Liver (tissue), 9 donors: ENCODE measurements around the gene ZAP70. TPM values are rescaled to one million over a fixed set of nuclear protein-coding genes. Genes with fewer than 3 reads are reported as not detected.

Experiments used
- DNase-seq: peaks from one replicate; pipeline ENCODE4 v3.0.0-alpha.2; 2017; ENCODE audit warnings: low spot score
- H3K27ac ChIP-seq, 2 donors: one replicate each; pipeline ENCODE4 v1.7.0; 2013; ENCODE audit warnings: inconsistent platforms in 2 of 2, low read length in 2 of 2, control low read depth in 1 of 2, low read depth in 1 of 2, mild to moderate bottlenecking in 1 of 2
- H3K27me3 ChIP-seq, 4 donors: one replicate each; pipeline versions ENCODE4 v1.6.1 to v1.7.0; 2013; ENCODE audit warnings: low read length in 3 of 4, inconsistent platforms in 1 of 4, mild to moderate bottlenecking in 1 of 4, moderate library complexity in 1 of 4; ENCODE audit not compliant: control insufficient read depth in 4 of 4, insufficient read depth in 4 of 4
- H3K36me3 ChIP-seq, 4 donors: one replicate each; pipeline versions ENCODE4 v1.6.1 to v1.7.0; 2013; ENCODE audit warnings: low read length in 3 of 4, mild to moderate bottlenecking in 3 of 4, low read depth in 1 of 4, moderate library complexity in 1 of 4; ENCODE audit not compliant: control insufficient read depth in 4 of 4, insufficient read depth in 3 of 4
- H3K4me1 ChIP-seq, 4 donors: one replicate each; pipeline versions ENCODE4 v1.6.1 to v1.7.0; 2013; ENCODE audit warnings: low read length in 3 of 4, mild to moderate bottlenecking in 3 of 4, moderate library complexity in 1 of 4; ENCODE audit not compliant: control insufficient read depth in 4 of 4, insufficient read depth in 4 of 4
- H3K4me3 ChIP-seq, 3 donors: one replicate each; pipeline versions ENCODE4 v1.6.1 to v1.7.0; 2013; ENCODE audit warnings: low read length in 3 of 3, control low read depth in 1 of 3, low read depth in 1 of 3, mild to moderate bottlenecking in 1 of 3
- H3K9ac ChIP-seq, 2 donors: one replicate each; pipeline ENCODE4 v1.7.0; 2013; ENCODE audit warnings: low read length in 2 of 2, mild to moderate bottlenecking in 2 of 2, moderate library complexity in 2 of 2, control low read depth in 1 of 2, low read depth in 1 of 2
- H3K9me3 ChIP-seq, 4 donors: one replicate each; pipeline versions ENCODE4 v1.6.1 to v1.7.0; 2013; ENCODE audit warnings: low read length in 3 of 4; ENCODE audit not compliant: control insufficient read depth in 4 of 4
- EGR1 ChIP-seq, 2 donors: IDR thresholded peaks; 2 replicates each; pipeline ENCODE4 v1.6.1; 2016 to 2018; ENCODE audit warnings: antibody characterized with exemption in 2 of 2, low read depth in 2 of 2
- FOXA1 ChIP-seq: IDR thresholded peaks from 2 replicates; pipeline ENCODE4 v1.6.1; 2016; ENCODE audit warnings: antibody characterized with exemption
- FOXA2 ChIP-seq: IDR thresholded peaks from 2 replicates; pipeline ENCODE4 v1.6.1; 2016; ENCODE audit warnings: antibody characterized with exemption
- GABPA ChIP-seq, 2 donors: IDR thresholded peaks in 1 of 2; conservative IDR thresholded peaks in 1 of 2; 2 replicates each; pipeline ENCODE4 v1.6.1; 2016; ENCODE audit warnings: antibody characterized with exemption in 2 of 2, mild to moderate bottlenecking in 1 of 2, moderate library complexity in 1 of 2
- HNF4A ChIP-seq, 2 donors: conservative IDR thresholded peaks; 2 replicates each; pipeline ENCODE4 v1.6.1; 2016; ENCODE audit warnings: antibody characterized with exemption in 2 of 2, mild to moderate bottlenecking in 2 of 2
- HNF4G ChIP-seq: IDR thresholded peaks from 2 replicates; pipeline ENCODE4 v1.6.1; 2016; ENCODE audit warnings: antibody characterized with exemption
- JUND ChIP-seq, 2 donors: IDR thresholded peaks; 2 replicates each; pipeline ENCODE4 v1.6.1; 2016; ENCODE audit warnings: antibody characterized with exemption in 2 of 2
- MAX ChIP-seq: IDR thresholded peaks from 2 replicates; pipeline ENCODE4 v1.6.1; 2016; ENCODE audit warnings: antibody characterized with exemption
- NR2F2 ChIP-seq: IDR thresholded peaks from 2 replicates; pipeline ENCODE4 v1.6.1; 2016; ENCODE audit warnings: antibody characterized with exemption
- RAD21 ChIP-seq, 2 donors: IDR thresholded peaks; 2 replicates each; pipeline ENCODE4 v1.6.1; 2016; ENCODE audit warnings: antibody characterized with exemption in 2 of 2, mild to moderate bottlenecking in 2 of 2
- REST ChIP-seq: IDR thresholded peaks from 2 replicates; pipeline ENCODE4 v1.6.1; 2016; ENCODE audit warnings: antibody characterized with exemption, mild to moderate bottlenecking
- RXRA ChIP-seq, 2 donors: IDR thresholded peaks; 2 replicates each; pipeline ENCODE4 v1.6.1; 2017 to 2018; ENCODE audit warnings: antibody characterized with exemption in 2 of 2, mild to moderate bottlenecking in 1 of 2
- SP1 ChIP-seq: IDR thresholded peaks from 2 replicates; pipeline ENCODE4 v1.6.1; 2018; ENCODE audit warnings: antibody characterized with exemption, mild to moderate bottlenecking
- TAF1 ChIP-seq: conservative IDR thresholded peaks from 2 replicates; pipeline ENCODE4 v1.6.1; 2016; ENCODE audit warnings: antibody characterized with exemption, mild to moderate bottlenecking
- YY1 ChIP-seq: IDR thresholded peaks from 2 replicates; pipeline ENCODE4 v1.6.1; 2016; ENCODE audit warnings: antibody characterized with exemption, mild to moderate bottlenecking
- WGBS: extraction: QIAGEN DNeasy Blood & Tissue Kit; methylation state at CpG from one replicate; pipeline ENCODE4 v1.1.7; 2013; 5-methylcytosine and 5-hydroxymethylcytosine counted together
- polyA plus RNA-seq, 2 donors: library from polyadenylated mRNA; stranded (reverse) in 1 of 2; unstranded in 1 of 2; fragments of 200-250 nt in 1 of 2; fragments of >200 nt in 1 of 2; fragmentation: Nextera tagmentation in 1 of 2; extraction: Ambion mirVana in 1 of 2; gene quantifications; one replicate each; pipeline versions ENCODE4 v1.2.1 to v1.2.3, GENCODE V29; 2013 to 2015
- total RNA-seq, 2 donors: library from RNA; depleted of rRNA; stranded (reverse); fragments of >200 nt; gene quantifications; one replicate each; pipeline ENCODE4 v1.2.3, GENCODE V29; 2014
- donor health status: healthy.
- donor health status: healthy.
- donor health status: healthy.
- donor health status: healthy.
- donor health status: healthy.

The ZAP70 gene
- total and polyA plus RNA-seq, 4 donors: 1.2 to 4.9 (median 1.4) TPM

- TF ChIP-seq REST: no peak
- no peak for TF ChIP-seq TAF1
Measured at GRCh38 chr2:97718051-97718882, 4.9 kb downstream of the ZAP70 start (continued).

- Histone ChIP-seq H3K36me3 (no peaks in the 10 kb centered on the region), H3K9me3 (no peaks in the 10 kb centered on the region), H3K9ac (no peak overlapping the region), H3K4me3 (no peak overlapping the region), H3K27ac (no peak overlapping the region), H3K4me1 (no peaks in the 10 kb centered on the region), H3K27me3 (no peaks in the 10 kb centered on the region)
- DNase-seq: no peak
- 80% methylated on average over 3 of the region's 3 CpGs for WGBS
- TF ChIP-seq EGR1 (IDR thresholded peaks at IDR 0.05; ENCODE audit: low read depth in 2 of 2): no peak
Measured at GRCh38 chr2:97718942-97719341, 5.6 kb downstream of the ZAP70 start.

- H3K27ac ChIP-seq: no peak overlapping the region
- 94% methylated on average over 16 of the region's 16 CpGs for WGBS
- no peak overlapping the region for H3K9ac ChIP-seq
- DNase-seq: no peak
- H3K27me3 ChIP-seq: no peaks in the 10 kb centered on the region
- TF ChIP-seq RAD21 (IDR thresholded peaks at IDR 0.05): no peak
- TF ChIP-seq YY1: no peak
- no peak for TF ChIP-seq TAF1
- TF ChIP-seq GABPA (IDR thresholded peaks at IDR 0.05 in 1 of 2, conservative IDR thresholded peaks at IDR 0.05 in 1 of 2): no peak
- no peak for TF ChIP-seq JUND (IDR thresholded peaks at IDR 0.05)
- TF ChIP-seq FOXA1: no peak
- no peak for TF ChIP-seq HNF4A (conservative IDR thresholded peaks at IDR 0.05)
- TF ChIP-seq MAX: no peak
- TF ChIP-seq EGR1 (IDR thresholded peaks at IDR 0.05; ENCODE audit: low read depth in 2 of 2): no peak
- TF ChIP-seq NR2F2: no peak
- no peak for TF ChIP-seq RXRA (IDR thresholded peaks at IDR 0.05)
- TF ChIP-seq FOXA2: no peak
- no peak for TF ChIP-seq HNF4G
- TF ChIP-seq SP1: no peak
- H3K9me3 ChIP-seq: no peaks in the 10 kb centered on the region
- H3K36me3 ChIP-seq: no peaks in the 10 kb centered on the region
- no peaks in the 10 kb centered on the region for H3K4me1 ChIP-seq
- H3K4me3 ChIP-seq: no peak overlapping the region
Measured at GRCh38 chr2:97719362-97720155, 6.2 kb downstream of the ZAP70 start.
